Stimulated activated CD4-positive, alpha-beta T cell treated with anti-CD3 and anti-CD28 coated beads, Interleukin-1b, Interleukin-23, amount 100 ng/mL, for 4 hours (primary cell): ENCODE measurements around the gene SORT1.

Experiments used
- DNase-seq, 2 donors: peaks; one replicate each; pipeline ENCODE4 v3.0.0-alpha.2; 2020; ENCODE audit warnings: low read depth in 2 of 2

SORT1 gene

DNA sequence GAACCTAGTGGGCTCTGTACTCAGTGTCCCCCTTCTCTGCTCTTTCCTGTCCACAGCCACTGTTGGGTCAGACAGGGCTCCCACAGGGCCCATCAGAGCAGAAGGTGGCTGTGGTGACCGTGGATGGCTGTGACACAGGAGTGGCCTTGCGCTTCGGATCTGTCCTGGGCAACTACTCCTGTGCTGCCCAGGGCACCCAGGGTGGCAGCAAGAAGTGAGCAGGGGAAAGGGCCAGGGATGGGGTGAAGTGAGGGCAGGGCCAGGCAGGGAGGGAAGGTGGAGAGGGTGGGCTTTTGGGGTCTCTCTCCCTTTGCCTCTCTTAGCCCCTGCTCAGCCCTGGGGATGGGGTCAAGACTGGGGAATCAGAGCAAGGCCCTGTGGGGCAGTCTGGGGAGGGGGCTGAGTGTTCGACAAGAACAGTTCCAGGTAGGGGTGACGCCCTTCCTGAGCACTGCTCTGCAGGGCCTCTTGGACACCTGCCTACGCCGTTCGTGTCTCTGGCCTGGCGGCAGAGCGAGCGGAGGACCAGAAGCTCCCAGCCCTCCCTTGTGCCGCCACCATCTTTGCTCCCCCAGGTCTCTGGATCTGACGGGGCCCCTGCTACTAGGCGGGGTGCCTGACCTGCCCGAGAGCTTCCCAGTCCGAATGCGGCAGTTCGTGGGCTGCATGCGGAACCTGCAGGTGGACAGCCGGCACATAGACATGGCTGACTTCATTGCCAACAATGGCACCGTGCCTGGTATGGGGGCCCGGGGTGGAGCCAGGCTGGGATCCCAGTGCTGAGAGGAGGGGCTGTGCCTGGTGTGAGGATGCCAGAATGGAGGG, 135.3 kb downstream of the SORT1 start:
- DNase-seq = no peak

DNA sequence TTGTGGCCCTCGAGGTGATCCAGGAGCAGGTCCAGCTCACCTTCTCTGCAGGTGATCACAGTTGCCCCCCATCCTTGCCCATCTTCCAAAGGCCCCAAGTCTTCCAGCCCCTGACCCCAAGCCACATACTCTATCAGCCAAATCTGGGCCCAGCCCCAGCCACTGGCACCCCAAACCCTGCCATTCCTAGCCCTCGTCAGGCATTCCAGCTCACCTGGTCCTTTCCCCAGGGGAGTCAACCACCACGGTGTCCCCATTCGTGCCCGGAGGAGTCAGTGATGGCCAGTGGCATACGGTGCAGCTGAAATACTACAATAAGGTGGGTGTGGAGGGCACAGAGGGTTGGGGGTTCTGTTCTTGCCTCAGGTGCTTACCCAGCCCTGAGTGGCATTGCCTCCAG, 136.1 kb downstream of the SORT1 start:
- DNase-seq = no peak

DNA sequence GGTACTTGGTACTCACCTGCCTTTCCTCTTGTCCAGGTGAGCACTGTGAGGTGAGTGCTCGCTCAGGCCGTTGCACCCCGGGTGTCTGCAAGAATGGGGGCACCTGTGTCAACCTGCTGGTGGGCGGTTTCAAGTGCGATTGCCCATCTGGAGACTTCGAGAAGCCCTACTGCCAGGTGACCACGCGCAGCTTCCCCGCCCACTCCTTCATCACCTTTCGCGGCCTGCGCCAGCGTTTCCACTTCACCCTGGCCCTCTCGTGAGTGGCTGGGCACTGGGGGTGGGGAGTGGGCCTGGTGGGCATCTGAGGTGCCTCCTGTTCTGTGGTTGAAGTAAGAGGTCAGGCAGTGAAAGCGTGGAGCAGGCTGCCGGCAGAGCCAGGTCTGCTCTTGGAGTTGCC, 136.7 kb downstream of the SORT1 start:
- no peak for DNase-seq

DNA sequence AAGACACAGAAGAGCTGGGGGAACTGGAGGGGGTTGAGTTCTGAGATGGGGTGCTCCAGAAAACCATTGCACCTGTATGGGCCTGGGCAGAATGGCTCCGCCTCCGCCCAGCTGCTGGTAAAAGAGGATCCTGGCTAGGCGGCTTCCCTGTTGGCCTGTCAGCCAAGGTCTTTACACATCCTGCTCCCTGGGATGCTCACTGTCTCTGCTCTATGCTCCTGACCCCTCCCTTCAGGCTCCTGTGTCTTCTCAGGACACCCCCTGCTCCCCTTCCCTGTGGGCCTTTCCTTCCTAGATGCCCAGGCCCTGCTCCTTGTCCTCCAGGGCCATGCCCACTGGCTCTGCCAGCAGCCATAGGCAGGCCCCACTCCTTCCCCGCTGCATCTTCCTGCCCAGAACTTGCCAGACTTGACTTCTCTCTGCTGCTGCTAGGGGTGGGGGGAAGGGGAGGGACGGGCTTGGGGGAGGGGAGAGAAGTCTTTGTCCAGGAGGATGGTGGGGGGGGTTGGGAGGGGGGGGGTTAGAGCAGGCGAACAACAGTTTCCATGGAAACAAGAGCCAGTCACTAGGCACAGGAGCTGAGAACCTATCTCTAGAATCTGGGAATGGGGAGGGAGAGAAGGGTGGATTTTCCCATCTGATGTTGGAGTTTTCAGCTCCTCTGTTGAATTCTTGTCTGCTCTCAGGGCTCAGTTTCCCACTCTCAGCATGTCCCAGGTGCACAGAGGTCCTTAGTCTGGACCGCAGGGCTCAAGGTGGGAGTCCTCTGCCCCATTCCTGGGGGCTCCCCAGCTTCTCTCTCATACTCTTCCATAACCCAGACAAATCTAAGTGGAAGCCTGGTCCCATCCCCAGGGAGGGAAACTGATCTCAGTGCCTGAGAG, 137.8 kb downstream of the SORT1 start:
- no peak for DNase-seq
